Thyroid gland (tissue), 4 donors: Measurements from ENCODE around the gene TSHZ2. TPM values are rescaled to one million over a fixed set of nuclear protein-coding genes. Genes with fewer than 3 reads are reported as not detected.

Experiments used
- DNase-seq, 2 donors: peaks; one replicate each; pipeline ENCODE4 v3.0.0-alpha.2; 2019
- H3K27ac ChIP-seq, 3 donors: fragments of 200-600 bp; sonication (generic); 1 replicate in 2 of 3; 2 replicates in 1 of 3; pipeline ENCODE4 v1.5.1; 2016 to 2019; ENCODE audit warnings: mild to moderate bottlenecking in 1 of 3, moderate library complexity in 1 of 3
- H3K27me3 ChIP-seq: fragments of 200-600 bp; sonication (generic); one replicate; pipeline ENCODE4 v1.5.1; 2019
- H3K36me3 ChIP-seq, 2 donors: fragments of 200-600 bp; sonication (generic); one replicate each; pipeline ENCODE4 v1.5.1; 2016 to 2019
- H3K4me1 ChIP-seq, 2 donors: fragments of 200-600 bp; sonication (generic); one replicate each; pipeline ENCODE4 v1.5.1; 2017 to 2019
- H3K4me3 ChIP-seq, 3 donors: fragments of 200-600 bp; sonication (generic); replicated peaks in 1 of 3; 1 replicate in 2 of 3; 2 replicates in 1 of 3; pipeline ENCODE4 v1.5.1; 2016; ENCODE audit warnings: mild to moderate bottlenecking in 1 of 3
- H3K9me3 ChIP-seq: fragments of 200-600 bp; sonication (generic); one replicate; pipeline ENCODE4 v1.5.1; 2017
- CTCF ChIP-seq, 6 experiments: fragments of 200-600 bp in 3 of 6; fragments of 450-650 bp in 3 of 6; sonication (generic) in 3 of 6; IDR thresholded peaks; one replicate each; pipeline ENCODE4 v1.5.1; 2016 to 2019; ENCODE audit warnings: antibody characterized with exemption in 6 of 6, mild to moderate bottlenecking in 2 of 6, inconsistent platforms in 1 of 6, moderate library complexity in 1 of 6
- POLR2A ChIP-seq, 2 donors: fragments of 450-650 bp; IDR thresholded peaks; one replicate each; pipeline ENCODE4 v1.6.1; 2017; ENCODE audit warnings: antibody characterized with exemption in 2 of 2, mild to moderate bottlenecking in 2 of 2, moderate library complexity in 1 of 2
- WGBS, 2 donors: methylation state at CpG; one replicate each; pipeline ENCODE4 v1.1.5; 2017; 5-methylcytosine and 5-hydroxymethylcytosine counted together
- intact Hi-C: fragments of 100-400 bp; cut with DNase I; formaldehyde crosslinking; loops from one replicate; pipeline ENCODE4 v1.15.1; 2023
- total RNA-seq, 4 donors: library from RNA; depleted of rRNA; stranded (reverse); fragments of >200 nt; gene quantifications; one replicate each; pipeline ENCODE4 v1.2.3, GENCODE V29; 2016

Gene TSHZ2
- total RNA-seq, 4 donors from 2014 or later = 11.0 to 27.9 (median 14.0) TPM

- 50 to 57% methylated on average over 3 of the region's 3 CpGs for WGBS, 2 donors
- Histone ChIP-seq H3K27ac (no peak overlapping the region), H3K9me3 (no peaks in the 10 kb centered on the region), H3K36me3 (no peaks in the 10 kb centered on the region), H3K4me1 (no peaks in the 10 kb centered on the region), H3K4me3 (no peak overlapping the region), H3K27me3 (no peaks in the 10 kb centered on the region)
- intact Hi-C loops = no loop called here
- DNase-seq = no peak
- TF ChIP-seq POLR2A (IDR thresholded peaks at IDR 0.05) (no peak), CTCF (IDR thresholded peaks at IDR 0.05) (no peak)
These were observed 176.6 kb downstream of the TSHZ2 start for GRCh38 chr20:53148771-53149147.

- TF ChIP-seq CTCF (IDR thresholded peaks at IDR 0.05) = no peak
- no peak for TF ChIP-seq POLR2A (IDR thresholded peaks at IDR 0.05)
- intact Hi-C loops = no loop called here
- no peaks in the 10 kb centered on the region for H3K4me1 ChIP-seq
- no peak overlapping the region for H3K4me3 ChIP-seq
- 44 to 46% methylated on average over 7 of the region's 7 CpGs for WGBS, 2 donors
- H3K36me3 ChIP-seq = no peaks in the 10 kb centered on the region
- H3K27ac ChIP-seq = no peak overlapping the region
- no peaks in the 10 kb centered on the region for H3K27me3 ChIP-seq
- DNase-seq = no peak
- no peaks in the 10 kb centered on the region for H3K9me3 ChIP-seq
These were observed 177.2 kb downstream of the TSHZ2 start for GRCh38 chr20:53149148-53149889.

- Histone ChIP-seq H3K27me3 (no peaks in the 10 kb centered on the region), H3K4me3 (no peak overlapping the region), H3K36me3 (no peaks in the 10 kb centered on the region), H3K9me3 (no peaks in the 10 kb centered on the region), H3K27ac (no peak overlapping the region), H3K4me1 (no peaks in the 10 kb centered on the region)
- intact Hi-C loops = loop anchor here (10.0 kb wide), 1 partner anchor 395 kb away; no protein-coding TSS in a partner anchor
- WGBS, 2 donors = 70 to 77% methylated on average over 4 of the region's 4 CpGs
- TF ChIP-seq POLR2A (IDR thresholded peaks at IDR 0.05) (no peak), CTCF (IDR thresholded peaks at IDR 0.05) (no peak)
- no peak for DNase-seq
These were observed 177.7 kb downstream of the TSHZ2 start for GRCh38 chr20:53149890-53150205.

- Histone ChIP-seq H3K9me3 (no peaks in the 10 kb centered on the region), H3K36me3 (no peaks in the 10 kb centered on the region)
These were observed 178.4 kb downstream of the TSHZ2 start for GRCh38 chr20:53150532-53150931.

More at GRCh38 chr20:53150532-53150931, 178.4 kb downstream of the TSHZ2 start:
- TF ChIP-seq POLR2A (IDR thresholded peaks at IDR 0.05) (no peak), CTCF (IDR thresholded peaks at IDR 0.05) (no peak)
- WGBS, 2 donors = 86 to 93% methylated on average over 1 of the region's 1 CpG
- H3K4me3 ChIP-seq = no peak overlapping the region
- intact Hi-C loops = loop anchor here (10.0 kb wide), 1 partner anchor 394 kb away; no protein-coding TSS in a partner anchor
- H3K27me3 ChIP-seq = no peaks in the 10 kb centered on the region
- no peak overlapping the region for H3K27ac ChIP-seq
- no peaks in the 10 kb centered on the region for H3K4me1 ChIP-seq
- no peak for DNase-seq
